HG03354 (cell line): ENCODE data around the gene SIDT2.
"Not testable (repeated sequence)": the region's sequence is repeated elsewhere in the genome, so short reads cannot be mapped to it uniquely, and the experiment has no call there.

Experiments
- ATAC-seq: cut with Tn5 transposase; IDR thresholded peaks from one replicate; pipeline ENCODE4 v1.9.1; 2021; ENCODE audit warnings: mild to moderate bottlenecking; ENCODE audit not compliant: unreplicated experiment, poor library complexity, severe bottlenecking

The SIDT2 gene

DNA sequence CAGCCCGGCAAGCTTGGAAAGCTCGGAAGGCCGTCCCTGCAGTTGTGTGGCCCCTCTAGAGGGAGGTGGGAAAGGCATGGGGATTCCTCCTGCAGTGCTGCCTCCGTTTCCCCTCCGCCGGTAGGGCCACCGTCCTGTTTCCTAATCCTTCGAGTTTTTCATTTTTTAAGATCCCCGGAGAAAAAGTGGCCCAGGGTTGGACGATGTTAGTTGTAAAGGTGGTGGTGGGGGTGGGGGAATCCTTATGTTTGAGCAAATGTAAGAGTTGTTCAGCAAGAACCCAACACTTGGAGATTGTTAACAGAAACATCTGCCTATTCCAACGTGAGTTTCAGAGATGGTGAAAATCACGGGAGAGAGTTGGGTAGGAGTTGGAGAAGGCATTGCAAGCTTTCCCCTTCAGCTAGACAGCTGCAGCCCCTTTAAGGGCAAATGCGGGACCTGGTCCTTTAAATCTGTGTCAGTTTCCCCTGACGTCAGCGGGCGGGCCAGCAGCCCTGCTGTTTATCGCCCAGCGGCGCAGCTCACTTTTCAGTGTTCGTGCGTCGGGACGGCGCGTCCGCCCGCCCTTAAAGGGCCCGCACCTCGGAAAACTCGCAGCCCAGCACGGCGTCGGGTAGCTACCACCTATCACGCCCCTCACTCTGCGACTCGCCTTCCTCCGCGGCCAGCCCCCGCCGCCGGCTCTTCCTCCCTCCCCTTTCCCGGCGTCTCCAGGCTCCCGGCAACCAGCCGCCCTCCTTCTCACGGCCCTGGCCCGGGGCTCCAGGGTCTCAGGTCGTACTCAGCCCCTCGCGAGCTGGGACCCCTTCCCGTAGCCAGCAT lies at the start of gene SIDT2:
SIDT2 (plus strand) TSS at position 534 of the 825 bp plus-strand sequence. CDS start 521 bp downstream, outside the sequence.
- ATAC-seq, result peak; percentile 90

- ATAC-seq, result not testable (repeated sequence)
Measured at GRCh38 chr11:117130396-117130795, 48.1 kb upstream of the SIDT2 start.

- no peak for ATAC-seq
Measured at GRCh38 chr11:117130879-117131278, 47.7 kb upstream of the SIDT2 start.

GRCh38 chr11:117134431-117134830 lies 44.1 kb upstream of the SIDT2 start:
- ATAC-seq, result no peak

- ATAC-seq, result not testable (repeated sequence)
Measured at GRCh38 chr11:117134979-117135378, 43.6 kb upstream of the SIDT2 start.

DNA sequence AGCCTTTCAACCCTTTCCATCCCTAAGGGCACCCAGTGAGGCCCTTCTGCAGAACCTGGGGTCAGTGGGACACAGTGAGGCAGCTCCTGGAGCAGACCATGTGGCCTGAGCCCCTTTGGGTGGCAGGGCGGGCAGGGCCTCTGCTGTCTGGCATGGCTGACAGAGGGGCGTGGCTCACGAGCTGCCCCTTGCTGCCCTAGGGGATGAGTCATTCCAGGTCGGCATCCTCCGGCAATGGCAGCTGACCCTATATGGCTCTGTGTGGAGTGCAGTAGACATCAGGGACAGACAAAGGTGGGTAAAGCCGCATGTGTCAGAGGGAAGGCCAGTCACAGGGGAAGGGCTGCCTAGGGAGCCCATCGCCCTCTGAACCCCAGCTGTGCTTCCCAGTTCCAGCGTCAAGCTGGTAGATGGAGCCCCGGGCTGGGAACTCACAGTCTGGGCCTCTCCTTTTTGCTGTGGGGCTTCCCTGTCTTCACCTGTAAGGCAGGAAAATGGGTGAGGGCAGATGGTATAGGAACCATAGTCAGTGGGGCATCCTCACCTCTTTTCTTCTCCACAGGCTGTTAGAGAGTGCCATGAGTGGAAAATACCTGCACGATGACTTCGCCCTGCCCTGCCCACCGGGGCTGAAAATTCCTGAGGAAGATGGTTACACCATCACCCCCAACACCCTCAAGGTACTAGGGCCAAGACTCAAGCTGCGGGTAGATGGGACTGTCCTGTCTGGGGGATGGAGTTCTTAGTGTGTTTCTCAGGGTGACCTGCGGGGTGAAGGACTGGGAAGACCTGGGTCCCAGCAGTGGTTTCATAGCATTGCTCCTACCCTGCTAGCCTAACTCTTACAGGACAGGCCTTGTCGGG lies 41.1 kb upstream of the SIDT2 start:
- not testable (repeated sequence) for ATAC-seq

DNA sequence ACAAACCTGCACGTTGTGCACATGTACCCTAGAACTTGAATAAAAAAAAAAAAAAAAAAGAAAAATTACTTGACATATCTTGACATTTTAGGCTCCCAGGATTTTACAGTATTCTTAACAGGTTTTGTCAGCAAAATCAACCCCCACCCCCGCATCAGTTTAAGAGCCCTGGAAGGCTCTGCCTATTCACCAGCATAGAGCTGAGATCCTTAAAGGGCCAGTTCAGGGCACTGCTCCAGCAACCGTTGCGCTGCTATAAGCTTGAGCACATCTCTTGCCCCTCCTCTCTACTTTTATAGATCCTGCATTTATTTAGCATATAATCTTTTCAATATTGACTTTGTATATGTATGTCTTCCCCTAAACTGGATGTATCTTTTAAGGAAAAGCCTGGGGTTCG lies 35.2 kb upstream of the SIDT2 start:
- peak; percentile 24 for ATAC-seq

- peak; percentile 97 for ATAC-seq
Measured at GRCh38 chr11:117143871-117144476, 34.6 kb upstream of the SIDT2 start, which contains the start of gene PAFAH1B2. PAFAH1B2 (plus strand) TSS chr11:117144287; CDS start chr11:117152448, 8,161 bp downstream.

DNA sequence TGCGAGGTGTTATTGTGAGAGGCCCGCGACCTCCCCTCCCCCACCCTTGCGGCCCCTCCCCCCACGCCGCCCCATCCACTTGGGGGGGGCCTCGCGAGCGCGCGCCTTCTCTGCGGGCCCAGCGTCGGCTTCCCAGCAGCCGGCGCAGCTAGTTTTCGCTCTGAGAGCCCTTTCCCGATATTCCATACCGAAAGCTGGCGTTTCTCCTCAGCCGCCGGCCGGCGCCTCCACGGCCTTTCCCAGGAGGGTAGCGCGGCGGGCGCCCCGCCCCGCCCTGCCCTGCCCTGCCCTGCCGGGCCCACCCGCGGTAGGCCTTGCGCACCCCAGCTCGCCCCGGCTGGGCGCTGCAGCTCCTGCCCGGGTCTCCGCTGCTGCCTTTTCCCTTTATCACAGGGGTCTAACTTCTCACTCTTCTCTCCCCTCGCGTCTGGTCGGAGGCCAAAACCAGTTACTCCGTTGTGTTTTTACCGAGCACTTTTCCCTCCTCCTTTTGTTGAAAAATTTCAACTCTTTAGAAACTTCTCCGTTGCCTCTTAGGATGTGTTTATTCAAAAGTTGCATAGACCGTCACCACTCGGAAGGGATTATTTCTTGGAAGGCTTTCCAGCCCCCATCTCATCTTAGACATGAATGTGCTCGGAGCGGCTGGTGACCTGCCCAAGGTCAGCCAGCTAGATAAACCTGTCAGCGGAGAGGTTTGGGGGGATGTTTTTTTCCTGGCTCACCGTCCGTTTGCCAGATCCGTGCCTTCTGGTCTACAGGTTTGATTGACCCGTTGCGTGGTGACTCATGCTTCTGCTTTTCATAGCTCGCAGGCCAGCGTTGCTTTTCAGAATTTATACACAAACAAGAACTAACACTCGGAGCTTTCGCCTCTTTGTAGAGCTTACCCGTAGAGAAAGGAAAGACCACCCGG lies 33.8 kb upstream of the SIDT2 start:
- ATAC-seq, result peak; percentile 56

DNA sequence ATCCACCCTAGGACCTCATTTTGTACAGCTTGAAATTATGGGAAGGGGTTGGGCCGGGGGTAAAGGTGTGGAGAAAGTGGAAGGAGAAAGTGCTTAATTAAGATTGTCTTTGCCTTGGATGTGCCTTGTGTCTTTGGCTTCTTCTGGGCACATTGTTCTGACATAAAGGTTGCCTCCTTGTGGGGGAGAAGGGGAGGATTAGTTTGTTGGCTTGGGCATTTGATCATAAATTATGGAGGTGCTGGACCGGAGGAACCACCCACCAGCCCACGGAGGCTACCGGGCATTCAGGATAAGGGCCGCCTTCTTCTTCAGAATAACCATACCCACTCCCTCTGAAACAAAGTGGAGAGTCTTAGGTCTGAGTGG lies 33.2 kb upstream of the SIDT2 start:
- no peak for ATAC-seq

- ATAC-seq, result no peak
Measured at GRCh38 chr11:117146521-117146920, 32.0 kb upstream of the SIDT2 start.

GRCh38 chr11:117152066-117152465 lies 26.5 kb upstream of the SIDT2 start:
- no peak for ATAC-seq

DNA sequence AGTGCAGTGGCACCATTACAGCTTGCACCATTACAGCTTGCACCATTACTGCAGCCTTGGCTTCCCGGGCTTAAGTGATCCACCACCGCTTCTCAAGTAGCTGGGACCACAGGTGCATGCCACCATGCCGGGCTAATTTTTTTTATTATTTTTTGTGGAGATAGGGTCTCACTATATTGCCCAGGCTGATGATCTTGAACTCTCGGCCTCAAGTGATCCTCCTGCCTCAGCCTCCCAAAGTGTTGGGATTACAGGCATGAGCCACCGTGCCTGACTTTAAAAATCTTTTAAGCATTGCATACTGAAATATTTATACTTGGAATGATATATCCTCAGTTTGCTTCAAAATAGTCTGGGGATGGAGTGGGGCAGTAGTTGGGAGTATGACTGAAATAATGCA lies 24.1 kb upstream of the SIDT2 start:
- ATAC-seq, result no peak

DNA sequence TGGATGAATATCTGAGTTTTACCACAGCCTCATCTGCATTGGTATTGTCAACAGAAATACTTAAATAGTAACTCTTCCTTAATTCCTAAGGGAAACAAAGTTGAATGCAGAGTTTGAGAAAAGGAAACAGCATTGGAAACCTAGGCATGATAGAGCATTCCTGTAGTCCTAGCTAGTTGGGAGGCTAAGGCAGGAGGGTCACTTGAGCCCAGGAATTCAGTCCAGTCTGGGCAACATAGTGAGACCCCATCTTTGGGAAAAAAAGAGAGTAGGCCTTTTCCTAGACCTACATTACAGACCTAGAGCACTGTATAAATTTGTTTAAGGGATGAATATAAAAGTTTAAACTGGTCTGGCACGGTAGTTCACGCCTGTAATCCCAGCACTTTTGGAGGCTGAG lies 21.0 kb upstream of the SIDT2 start:
- ATAC-seq, result no peak

DNA sequence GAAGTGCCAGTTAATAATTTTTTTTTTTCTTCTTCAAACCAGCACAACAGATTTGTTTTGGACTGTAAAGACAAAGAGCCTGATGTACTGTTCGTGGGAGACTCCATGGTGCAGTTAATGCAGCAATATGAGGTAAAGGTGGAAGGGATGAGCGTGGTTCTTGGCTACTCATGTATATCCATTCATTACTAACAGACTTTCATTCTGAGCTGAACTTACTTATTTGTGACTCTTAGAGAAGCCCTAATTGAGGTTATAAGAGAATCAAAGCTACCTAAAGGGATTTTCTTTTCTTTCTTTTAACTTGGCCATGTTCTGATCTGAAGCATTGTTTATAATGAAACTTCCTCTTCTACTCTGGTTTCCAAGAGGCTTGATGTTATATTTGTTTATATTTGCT lies 18.7 kb upstream of the SIDT2 start:
- ATAC-seq, result no peak

DNA sequence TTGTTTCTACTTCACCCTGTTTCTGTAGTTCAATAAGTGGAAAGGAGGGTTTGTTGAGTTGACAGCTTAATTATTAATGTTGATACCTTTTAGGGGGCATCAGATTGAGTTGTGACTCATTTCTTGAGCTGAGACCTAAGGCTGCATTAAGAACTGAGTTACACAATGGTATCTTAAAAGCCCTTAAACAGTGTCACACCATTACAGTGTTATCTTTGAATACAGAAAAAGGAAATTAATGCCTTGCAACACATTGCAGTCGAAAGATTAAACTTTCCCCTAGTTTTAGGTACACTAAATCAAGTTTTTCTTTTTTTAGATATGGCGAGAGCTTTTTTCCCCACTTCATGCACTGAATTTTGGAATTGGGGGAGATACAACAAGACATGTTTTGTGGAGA lies 17.7 kb upstream of the SIDT2 start:
- ATAC-seq, result peak; percentile 57

DNA sequence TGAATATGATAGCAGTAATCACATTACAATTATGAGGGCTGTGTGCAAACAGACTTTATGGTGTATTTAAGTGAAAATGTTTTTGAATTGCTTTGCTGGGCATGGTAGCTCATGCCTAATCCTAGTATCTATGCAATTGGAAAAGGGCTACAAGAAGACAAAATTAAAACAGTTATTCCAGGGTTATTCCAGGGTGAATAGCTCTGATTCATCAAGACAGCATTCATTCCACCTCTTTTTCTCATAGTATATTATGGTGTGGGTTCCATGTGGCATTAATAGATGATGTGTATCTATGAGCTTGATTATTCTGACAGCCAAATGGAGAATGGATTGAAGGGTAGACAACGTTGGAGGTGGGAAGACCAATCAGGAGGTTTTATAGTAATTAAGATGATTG lies 12.1 kb upstream of the SIDT2 start:
- ATAC-seq, result no peak

GRCh38 chr11:117169736-117170135 lies 8.8 kb upstream of the SIDT2 start:
- ATAC-seq, result no peak

GRCh38 chr11:117170210-117170609 lies 8.3 kb upstream of the SIDT2 start:
- ATAC-seq, result no peak
